Measurements from ENCODE around the gene THRSP. TPM values are rescaled to one million over a fixed set of nuclear protein-coding genes. Genes with fewer than 3 reads are reported as not detected.

THRSP gene
- total RNA-seq, 1 donor from 2014 or later, result not detected

- Histone ChIP-seq H3K27ac (peak overlapping the region; percentile 38 to 58), H3K36me3 (no peaks in the 10 kb centered on the region), H3K9me3 (no peaks in the 10 kb centered on the region), H3K4me3 (no peak overlapping the region), H3K4me1 (peaks cover 0 to 14% of the 10 kb centered on the region in 2 donors), H3K27me3 (no peaks in the 10 kb centered on the region)
- no peak for DNase-seq (ENCODE audit: low spot score in 2 of 2)
- intact Hi-C loops (cut with DNase I), result no loop called here
- TF ChIP-seq, protein P1, sequence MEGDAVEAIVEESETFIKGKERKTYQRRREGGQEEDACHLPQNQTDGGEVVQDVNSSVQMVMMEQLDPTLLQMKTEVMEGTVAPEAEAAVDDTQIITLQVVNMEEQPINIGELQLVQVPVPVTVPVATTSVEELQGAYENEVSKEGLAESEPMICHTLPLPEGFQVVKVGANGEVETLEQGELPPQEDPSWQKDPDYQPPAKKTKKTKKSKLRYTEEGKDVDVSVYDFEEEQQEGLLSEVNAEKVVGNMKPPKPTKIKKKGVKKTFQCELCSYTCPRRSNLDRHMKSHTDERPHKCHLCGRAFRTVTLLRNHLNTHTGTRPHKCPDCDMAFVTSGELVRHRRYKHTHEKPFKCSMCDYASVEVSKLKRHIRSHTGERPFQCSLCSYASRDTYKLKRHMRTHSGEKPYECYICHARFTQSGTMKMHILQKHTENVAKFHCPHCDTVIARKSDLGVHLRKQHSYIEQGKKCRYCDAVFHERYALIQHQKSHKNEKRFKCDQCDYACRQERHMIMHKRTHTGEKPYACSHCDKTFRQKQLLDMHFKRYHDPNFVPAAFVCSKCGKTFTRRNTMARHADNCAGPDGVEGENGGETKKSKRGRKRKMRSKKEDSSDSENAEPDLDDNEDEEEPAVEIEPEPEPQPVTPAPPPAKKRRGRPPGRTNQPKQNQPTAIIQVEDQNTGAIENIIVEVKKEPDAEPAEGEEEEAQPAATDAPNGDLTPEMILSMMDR (IDR thresholded peaks at IDR 0.05), result no peak
Observed at GRCh38 chr11:78061921-78062311, 1.7 kb upstream of the THRSP start.

DNA sequence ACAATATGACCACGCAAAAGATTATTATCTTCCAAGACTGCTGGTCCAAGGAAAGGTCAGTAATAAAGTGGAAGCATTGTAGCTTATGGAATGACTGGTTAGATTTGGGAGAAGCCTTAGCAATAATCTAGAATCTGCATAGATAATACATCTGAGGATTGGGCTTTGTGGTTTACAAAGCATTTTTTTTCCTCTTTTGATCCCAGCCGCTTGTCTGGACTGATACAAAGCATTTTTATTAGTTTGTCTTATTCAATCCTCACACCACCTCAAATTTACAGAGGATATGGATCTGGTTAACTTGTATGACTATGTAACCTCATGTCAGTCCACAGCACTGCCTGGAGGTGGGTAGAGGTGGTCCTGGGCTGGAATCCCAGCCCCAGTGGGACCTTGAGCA, 990 bp upstream of the THRSP start:
- Histone ChIP-seq H3K27ac (no peak overlapping the region), H3K27me3 (no peaks in the 10 kb centered on the region), H3K4me1 (peaks cover 0 to 14% of the 10 kb centered on the region in 2 donors), H3K36me3 (peaks cover 4 to 6% of the 10 kb centered on the region in 2 donors), H3K9me3 (no peaks in the 10 kb centered on the region), H3K4me3 (no peak overlapping the region)
- DNase-seq (ENCODE audit: low spot score in 2 of 2), result no peak
- intact Hi-C loops (cut with DNase I), result no loop called here
- TF ChIP-seq, protein P1 (IDR thresholded peaks at IDR 0.05), result no peak

DNA sequence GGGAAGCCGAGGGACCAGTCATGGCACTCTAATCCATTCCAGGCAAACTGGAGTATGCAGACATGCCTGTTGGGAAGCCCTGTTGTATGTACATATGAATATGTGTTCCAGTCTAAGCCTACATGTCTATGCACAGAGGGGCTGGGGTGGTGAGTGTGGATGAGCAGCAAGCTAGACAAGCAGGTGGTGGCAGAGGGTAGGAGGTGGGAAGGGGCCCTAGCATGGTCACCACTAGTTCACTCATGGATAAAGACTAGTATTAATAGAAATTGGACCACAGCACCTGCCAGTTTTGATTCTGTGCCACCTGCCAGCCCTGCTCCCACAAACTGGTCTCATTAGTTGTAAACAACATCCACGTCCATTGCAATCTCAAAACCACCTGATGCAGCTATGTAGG, 1.5 kb downstream of the THRSP start:
- peaks cover 0 to 13% of the 10 kb centered on the region in 2 donors for H3K4me1 ChIP-seq
- H3K27ac ChIP-seq, result no peak overlapping the region
- no peak overlapping the region for H3K4me3 ChIP-seq
- TF ChIP-seq, protein P1 (IDR thresholded peaks at IDR 0.05), result no peak
- no peak for DNase-seq (ENCODE audit: low spot score in 2 of 2)
- no peaks in the 10 kb centered on the region for H3K9me3 ChIP-seq
- peaks cover 7 to 18% of the 10 kb centered on the region in 2 donors for H3K36me3 ChIP-seq
- no peaks in the 10 kb centered on the region for H3K27me3 ChIP-seq
- intact Hi-C loops (cut with DNase I), result no loop called here

DNA sequence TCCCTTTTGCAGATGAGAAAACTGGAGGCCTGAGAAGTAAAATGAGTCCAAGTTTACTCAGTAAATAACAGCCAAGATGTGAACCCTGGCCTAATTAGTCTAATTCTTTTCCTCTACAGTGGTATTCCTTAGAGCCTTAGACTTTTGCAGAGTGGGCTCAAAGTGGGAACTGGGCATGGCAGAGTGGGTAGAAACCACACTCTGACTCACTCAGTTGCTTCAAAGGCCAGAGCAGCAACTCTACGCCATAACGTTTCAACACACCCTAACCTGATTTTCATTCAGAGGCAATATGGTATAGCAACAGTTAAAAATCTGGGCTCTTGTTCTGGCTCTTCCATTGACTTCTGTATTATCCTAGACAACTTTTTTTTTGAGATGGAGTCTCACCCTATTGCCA, 2.8 kb downstream of the THRSP start:
- Histone ChIP-seq H3K27me3 (no peaks in the 10 kb centered on the region), H3K36me3 (peaks cover 14 to 19% of the 10 kb centered on the region in 2 donors), H3K4me1 (no peaks in the 10 kb centered on the region), H3K27ac (no peak overlapping the region), H3K9me3 (no peaks in the 10 kb centered on the region), H3K4me3 (no peak overlapping the region)
- no peak for DNase-seq (ENCODE audit: low spot score in 2 of 2)
- TF ChIP-seq, protein P1 (IDR thresholded peaks at IDR 0.05), result no peak
- intact Hi-C loops (cut with DNase I), result no loop called here

- Histone ChIP-seq H3K27me3 (no peaks in the 10 kb centered on the region), H3K4me1 (no peaks in the 10 kb centered on the region), H3K4me3 (no peak overlapping the region), H3K27ac (no peak overlapping the region), H3K9me3 (no peaks in the 10 kb centered on the region), H3K36me3 (peaks cover 23% of the 10 kb centered on the region in 2 donors)
- TF ChIP-seq, protein P1 (IDR thresholded peaks at IDR 0.05), result no peak
- intact Hi-C loops (cut with DNase I), result no loop called here
- DNase-seq (ENCODE audit: low spot score in 2 of 2), result no peak
Observed at GRCh38 chr11:78067704-78068103, 4.0 kb downstream of the THRSP start.

DNA sequence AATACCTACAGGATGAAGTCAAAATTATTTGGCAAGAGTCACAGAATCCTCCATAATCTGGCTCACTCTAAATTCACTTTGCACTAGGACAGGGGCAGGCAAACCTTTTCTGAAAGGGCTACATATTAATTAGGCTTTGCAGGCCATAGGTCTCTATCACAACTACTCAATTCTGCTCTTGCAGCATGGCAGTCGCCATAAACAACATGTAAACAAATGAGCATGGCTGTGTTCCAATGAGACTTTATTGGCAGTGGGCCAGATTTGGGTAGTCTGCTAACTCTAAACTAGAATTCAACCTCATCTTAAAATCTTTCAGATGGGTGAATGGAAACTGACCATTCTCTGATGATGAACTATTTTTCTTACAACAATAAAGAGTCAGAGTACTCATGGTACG, 5.8 kb downstream of the THRSP start:
- TF ChIP-seq, protein P1 (IDR thresholded peaks at IDR 0.05), result no peak
- intact Hi-C loops (cut with DNase I), result no loop called here
- Histone ChIP-seq H3K4me3 (no peak overlapping the region), H3K27me3 (no peaks in the 10 kb centered on the region), H3K27ac (no peak overlapping the region), H3K9me3 (no peaks in the 10 kb centered on the region), H3K4me1 (no peaks in the 10 kb centered on the region), H3K36me3 (peaks cover 23 to 26% of the 10 kb centered on the region in 2 donors)
- DNase-seq (ENCODE audit: low spot score in 2 of 2), result no peak
